Liver (tissue), 9 donors: ENCODE measurements around the gene CCDC15. TPM values are rescaled to one million over a fixed set of nuclear protein-coding genes. Genes with fewer than 3 reads are reported as not detected.

Source experiments
- DNase-seq: peaks from one replicate; pipeline ENCODE4 v3.0.0-alpha.2; 2017; ENCODE audit warnings: low spot score
- H3K27ac ChIP-seq, 2 donors: one replicate each; pipeline ENCODE4 v1.7.0; 2013; ENCODE audit warnings: inconsistent platforms in 2 of 2, low read length in 2 of 2, control low read depth in 1 of 2, low read depth in 1 of 2, mild to moderate bottlenecking in 1 of 2
- H3K27me3 ChIP-seq, 4 donors: one replicate each; pipeline versions ENCODE4 v1.6.1 to v1.7.0; 2013; ENCODE audit warnings: low read length in 3 of 4, inconsistent platforms in 1 of 4, mild to moderate bottlenecking in 1 of 4, moderate library complexity in 1 of 4; ENCODE audit not compliant: control insufficient read depth in 4 of 4, insufficient read depth in 4 of 4
- H3K36me3 ChIP-seq, 4 donors: one replicate each; pipeline versions ENCODE4 v1.6.1 to v1.7.0; 2013; ENCODE audit warnings: low read length in 3 of 4, mild to moderate bottlenecking in 3 of 4, low read depth in 1 of 4, moderate library complexity in 1 of 4; ENCODE audit not compliant: control insufficient read depth in 4 of 4, insufficient read depth in 3 of 4
- H3K4me1 ChIP-seq, 4 donors: one replicate each; pipeline versions ENCODE4 v1.6.1 to v1.7.0; 2013; ENCODE audit warnings: low read length in 3 of 4, mild to moderate bottlenecking in 3 of 4, moderate library complexity in 1 of 4; ENCODE audit not compliant: control insufficient read depth in 4 of 4, insufficient read depth in 4 of 4
- H3K4me3 ChIP-seq, 3 donors: one replicate each; pipeline versions ENCODE4 v1.6.1 to v1.7.0; 2013; ENCODE audit warnings: low read length in 3 of 3, control low read depth in 1 of 3, low read depth in 1 of 3, mild to moderate bottlenecking in 1 of 3
- H3K9ac ChIP-seq, 2 donors: one replicate each; pipeline ENCODE4 v1.7.0; 2013; ENCODE audit warnings: low read length in 2 of 2, mild to moderate bottlenecking in 2 of 2, moderate library complexity in 2 of 2, control low read depth in 1 of 2, low read depth in 1 of 2
- H3K9me3 ChIP-seq, 4 donors: one replicate each; pipeline versions ENCODE4 v1.6.1 to v1.7.0; 2013; ENCODE audit warnings: low read length in 3 of 4; ENCODE audit not compliant: control insufficient read depth in 4 of 4
- ATF3 ChIP-seq: IDR thresholded peaks from 2 replicates; pipeline ENCODE4 v1.6.1; 2016; ENCODE audit warnings: antibody characterized with exemption
- CTCF ChIP-seq: fragments of 150-350 bp; IDR thresholded peaks from 2 replicates; pipeline ENCODE4 v1.5.1; 2017; ENCODE audit warnings: improper control_type of control experiment, low read depth, low read length; ENCODE audit not compliant: missing input control
- EGR1 ChIP-seq, 2 donors: IDR thresholded peaks; 2 replicates each; pipeline ENCODE4 v1.6.1; 2016 to 2018; ENCODE audit warnings: antibody characterized with exemption in 2 of 2, low read depth in 2 of 2
- FOXA2 ChIP-seq: IDR thresholded peaks from 2 replicates; pipeline ENCODE4 v1.6.1; 2016; ENCODE audit warnings: antibody characterized with exemption
- GABPA ChIP-seq, 2 donors: IDR thresholded peaks in 1 of 2; conservative IDR thresholded peaks in 1 of 2; 2 replicates each; pipeline ENCODE4 v1.6.1; 2016; ENCODE audit warnings: antibody characterized with exemption in 2 of 2, mild to moderate bottlenecking in 1 of 2, moderate library complexity in 1 of 2
- HNF4A ChIP-seq, 2 donors: conservative IDR thresholded peaks; 2 replicates each; pipeline ENCODE4 v1.6.1; 2016; ENCODE audit warnings: antibody characterized with exemption in 2 of 2, mild to moderate bottlenecking in 2 of 2
- JUND ChIP-seq, 2 donors: IDR thresholded peaks; 2 replicates each; pipeline ENCODE4 v1.6.1; 2016; ENCODE audit warnings: antibody characterized with exemption in 2 of 2
- NR2F2 ChIP-seq: IDR thresholded peaks from 2 replicates; pipeline ENCODE4 v1.6.1; 2016; ENCODE audit warnings: antibody characterized with exemption
- SP1 ChIP-seq: IDR thresholded peaks from 2 replicates; pipeline ENCODE4 v1.6.1; 2018; ENCODE audit warnings: antibody characterized with exemption, mild to moderate bottlenecking
- TAF1 ChIP-seq: conservative IDR thresholded peaks from 2 replicates; pipeline ENCODE4 v1.6.1; 2016; ENCODE audit warnings: antibody characterized with exemption, mild to moderate bottlenecking
- YY1 ChIP-seq: IDR thresholded peaks from 2 replicates; pipeline ENCODE4 v1.6.1; 2016; ENCODE audit warnings: antibody characterized with exemption, mild to moderate bottlenecking
- ZBTB33 ChIP-seq: IDR thresholded peaks from 2 replicates; pipeline ENCODE4 v1.6.1; 2016; ENCODE audit warnings: antibody characterized with exemption
- WGBS: extraction: QIAGEN DNeasy Blood & Tissue Kit; methylation state at CpG from one replicate; pipeline ENCODE4 v1.1.7; 2013; 5-methylcytosine and 5-hydroxymethylcytosine counted together
- polyA plus RNA-seq, 2 donors: library from polyadenylated mRNA; stranded (reverse) in 1 of 2; unstranded in 1 of 2; fragments of 200-250 nt in 1 of 2; fragments of >200 nt in 1 of 2; fragmentation: Nextera tagmentation in 1 of 2; extraction: Ambion mirVana in 1 of 2; gene quantifications; one replicate each; pipeline versions ENCODE4 v1.2.1 to v1.2.3, GENCODE V29; 2013 to 2015
- total RNA-seq, 2 donors: library from RNA; depleted of rRNA; stranded (reverse); fragments of >200 nt; gene quantifications; one replicate each; pipeline ENCODE4 v1.2.3, GENCODE V29; 2014
- TF ChIP-seq, protein P1 (sequence below): IDR thresholded peaks from 2 replicates; pipeline ENCODE4 v1.6.1; 2016; ENCODE audit warnings: antibody characterized with exemption
- donor health status: healthy.
- donor health status: healthy.
- donor health status: healthy.
- donor health status: healthy.
- donor health status: healthy.

CCDC15 gene
- total and polyA plus RNA-seq, 4 donors, result 0.35 to 3.5 (median 0.88) TPM

- no peaks in the 10 kb centered on the region for H3K9me3 ChIP-seq
- H3K9ac ChIP-seq, result no peak overlapping the region
- no peak overlapping the region for H3K4me3 ChIP-seq
- TF ChIP-seq NR2F2 (no peak), ZBTB33 (no peak), CTCF (no peak), TAF1 (no peak)
- DNase-seq, result no peak
- no peaks in the 10 kb centered on the region for H3K27me3 ChIP-seq
- WGBS, result 83% methylated on average over 18 of the region's 18 CpGs
- H3K4me1 ChIP-seq, result no peaks in the 10 kb centered on the region
- no peak overlapping the region for H3K27ac ChIP-seq
- H3K36me3 ChIP-seq, result no peaks in the 10 kb centered on the region
Measured at GRCh38 chr11:125079151-125079877, 125.3 kb downstream of the CCDC15 start.

GRCh38 chr11:125079878-125080530 is 126.0 kb downstream of the CCDC15 start:
- no peak for TF ChIP-seq JUND (IDR thresholded peaks at IDR 0.05)
- TF ChIP-seq SP1, result no peak
- no peak for TF ChIP-seq EGR1 (IDR thresholded peaks at IDR 0.05; ENCODE audit: low read depth in 2 of 2)
- TF ChIP-seq YY1, result no peak
- no peak for TF ChIP-seq HNF4A (conservative IDR thresholded peaks at IDR 0.05)
- no peak for TF ChIP-seq NR2F2
- no peak for TF ChIP-seq ATF3
- TF ChIP-seq FOXA2, result no peak
- no peak for TF ChIP-seq GABPA (IDR thresholded peaks at IDR 0.05 in 1 of 2, conservative IDR thresholded peaks at IDR 0.05 in 1 of 2)
- TF ChIP-seq, protein P1, sequence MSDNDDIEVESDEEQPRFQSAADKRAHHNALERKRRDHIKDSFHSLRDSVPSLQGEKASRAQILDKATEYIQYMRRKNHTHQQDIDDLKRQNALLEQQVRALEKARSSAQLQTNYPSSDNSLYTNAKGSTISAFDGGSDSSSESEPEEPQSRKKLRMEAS, result no peak
- Histone ChIP-seq H3K27ac (no peak overlapping the region), H3K9me3 (no peaks in the 10 kb centered on the region), H3K9ac (no peak overlapping the region), H3K4me1 (no peaks in the 10 kb centered on the region), H3K27me3 (no peaks in the 10 kb centered on the region), H3K36me3 (no peaks in the 10 kb centered on the region), H3K4me3 (no peak overlapping the region)
- no peak for DNase-seq
- WGBS, result 91% methylated on average over 12 of the region's 12 CpGs
